ENCODE data around the gene ACOT11. TPM values are rescaled to one million over a fixed set of nuclear protein-coding genes. Genes with fewer than 3 reads are reported as not detected.
A peak's percentile ranks its signal among the peaks of the same experiment; 100 is the strongest.

ACOT11 gene
- total and polyA plus RNA-seq, 12 donors, result 25.8 to 77.2 (median 54.7) TPM

DNA sequence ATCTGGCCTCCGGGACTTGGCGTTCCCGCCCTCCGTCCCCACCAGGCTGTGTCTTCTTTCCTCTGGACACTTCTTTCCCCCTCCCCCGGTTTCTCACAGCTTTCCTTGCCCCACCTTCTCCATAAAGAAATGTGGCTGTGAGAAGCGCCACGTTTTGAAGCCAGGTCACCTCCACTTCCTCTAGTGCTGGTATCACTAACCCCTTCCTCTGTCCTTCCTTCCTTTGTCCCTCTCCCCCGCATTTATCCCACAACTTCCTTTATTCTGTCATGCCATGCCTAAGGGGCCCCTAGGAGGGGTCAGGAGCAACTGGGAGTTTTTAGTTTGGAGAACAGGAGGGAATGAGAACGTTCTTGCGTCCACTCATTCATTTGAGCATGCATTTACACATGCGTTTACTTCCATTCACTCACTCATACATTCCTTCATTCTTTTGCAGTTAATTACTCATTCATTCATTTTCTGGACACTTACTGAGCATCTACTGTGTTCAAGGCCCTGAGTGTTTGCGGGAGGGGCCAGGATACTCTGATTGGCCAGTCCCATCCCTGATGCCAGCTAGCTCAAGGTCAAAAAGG is 5.0 kb upstream of the ACOT11 start:
- Histone ChIP-seq H3K36me3 (no peaks in the 10 kb centered on the region), H3K4me1 (peaks cover 3 to 49% (median 29%) of the 10 kb centered on the region in 9 donors), H3K27me3 (peaks cover 0 to 7% (median 6%) of the 10 kb centered on the region in 7 donors), H3K27ac (peak overlapping the region in 7 of 10 donors; percentile 51 to 78 (median 64)), H3K9me3 (no peaks in the 10 kb centered on the region), H3K4me3 (peak overlapping the region in 7 of 10 donors; percentile 42 to 67 (median 53))
- ATAC-seq (no peak), DNase-seq (no peak)
- WGBS, 2 donors, result 54 to 58% methylated on average over 12 of the region's 12 CpGs
- TF ChIP-seq CTCF (IDR thresholded peaks at IDR 0.05), result no peak
- intact Hi-C loops (cut with DNase I), result loop anchor here in 1 of 10 donors (10.0 kb wide), 1 partner anchor 172 kb away; the partner anchor contains the start of gene TTC4

DNA sequence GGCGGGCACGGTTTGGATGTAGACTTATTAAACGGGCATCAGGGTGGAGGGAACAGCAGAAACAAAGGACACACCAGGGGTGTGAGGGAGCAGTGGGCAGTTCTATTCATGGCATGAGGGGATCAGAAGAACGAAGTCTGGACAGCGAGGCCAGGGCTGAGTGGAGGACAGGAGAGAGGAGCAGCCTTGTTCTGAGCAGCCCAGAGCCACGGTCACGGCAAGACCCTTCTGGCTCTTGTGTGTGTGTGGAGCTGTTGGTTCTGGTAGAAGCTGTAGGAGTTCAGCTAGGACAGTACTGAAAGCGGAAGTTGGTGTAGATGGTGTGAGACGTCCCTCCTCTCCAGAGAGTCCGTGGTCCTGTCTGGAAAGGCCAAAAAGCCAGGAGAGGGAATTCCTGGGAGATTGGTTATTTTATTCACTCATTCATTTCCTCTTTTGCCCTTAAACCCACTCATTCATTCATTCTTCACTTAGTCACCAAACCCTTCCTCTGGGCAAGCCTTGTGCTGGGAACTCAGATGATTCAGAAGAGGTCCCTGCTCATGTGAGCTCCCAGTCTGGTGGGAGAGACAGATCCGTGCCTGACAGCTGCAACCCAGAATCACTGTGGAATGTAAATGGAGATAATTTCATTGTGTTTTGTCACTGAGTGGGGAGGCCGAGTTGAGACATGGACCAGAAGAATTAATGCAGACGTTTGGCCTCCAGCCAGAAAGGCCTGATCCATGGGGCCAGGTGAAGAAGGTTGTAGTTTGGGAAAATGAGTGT is 4.1 kb upstream of the ACOT11 start:
- intact Hi-C loops (cut with DNase I), result loop anchor here in 1 of 10 donors (10.0 kb wide), 1 partner anchor 171 kb away; the partner anchor contains the start of gene TTC4
- DNase-seq, result no peak

GRCh38 chr1:54545916-54546635 is 2.0 kb upstream of the ACOT11 start:
- TF ChIP-seq CTCF (IDR thresholded peaks at IDR 0.05), result no peak
- DNase-seq (no peak), ATAC-seq (no peak)
- Histone ChIP-seq H3K9me3 (no peaks in the 10 kb centered on the region), H3K27ac (peak overlapping the region in 8 of 10 donors; percentile 41 to 95 (median 89)), H3K36me3 (no peaks in the 10 kb centered on the region), H3K4me1 (peaks cover 3 to 53% (median 29%) of the 10 kb centered on the region in 9 donors), H3K4me3 (no peak overlapping the region), H3K27me3 (peaks cover 0 to 7% (median 0%) of the 10 kb centered on the region in 7 donors)
- WGBS, 2 donors, result 80 to 86% methylated on average over 11 of the region's 11 CpGs
- intact Hi-C loops (cut with DNase I), result loop anchor here in 5 of 10 donors (2.0 to 10.0 kb wide), 4 partner anchors 36 to 169 kb away; partner anchors contain the start of gene TTC4 (in 1 of the 5)

More for the DNA sequence above, 4.1 kb upstream of the ACOT11 start:
- H3K4me3 ChIP-seq, result no peak overlapping the region
- peaks cover 0 to 7% (median 3%) of the 10 kb centered on the region in 7 donors for H3K27me3 ChIP-seq
- ATAC-seq, result no peak
- no peak for TF ChIP-seq CTCF (IDR thresholded peaks at IDR 0.05)
- H3K9me3 ChIP-seq, result no peaks in the 10 kb centered on the region
- peaks cover 3 to 53% (median 29%) of the 10 kb centered on the region in 9 donors for H3K4me1 ChIP-seq
- no peaks in the 10 kb centered on the region for H3K36me3 ChIP-seq
- H3K27ac ChIP-seq, result peak overlapping the region in 3 of 10 donors; percentile 9 to 53 (median 15)
- 80 to 81% methylated on average over 13 of the region's 13 CpGs for WGBS, 2 donors

Data from heart right ventricle (tissue), 16 donors.